Endothelial cell of umbilical vein (primary cell): ENCODE results near the gene ZNF79.

Source experiments
- CTCF ChIP-seq, 2 donors: IDR thresholded peaks; 1 replicate in 1 of 2; 2 replicates in 1 of 2; pipeline ENCODE4 v1.5.1; 2011; ENCODE audit warnings: low read length in 2 of 2, mild to moderate bottlenecking in 2 of 2, moderate library complexity in 2 of 2, control low read depth in 1 of 2, inconsistent platforms in 1 of 2, low read depth in 1 of 2; ENCODE audit not compliant: insufficient read depth in 1 of 2; ENCODE audit errors: extremely low read depth in 1 of 2
- EZH2 ChIP-seq: IDR thresholded peaks from 2 replicates; pipeline ENCODE4 v1.6.1; 2012; ENCODE audit warnings: borderline replicate concordance, low read depth, mild to moderate bottlenecking, moderate library complexity, low read length, inconsistent platforms; ENCODE audit not compliant: severe bottlenecking
- JUN ChIP-seq: IDR thresholded peaks from 2 replicates; pipeline ENCODE4 v1.6.1; 2011; ENCODE audit warnings: borderline replicate concordance, low read depth; ENCODE audit not compliant: insufficient read length, insufficient read depth
- MAX ChIP-seq: IDR thresholded peaks from 2 replicates; pipeline ENCODE4 v1.6.1; 2011; ENCODE audit not compliant: insufficient read depth, insufficient read length
- MYC ChIP-seq: IDR thresholded peaks from one replicate; pipeline ENCODE4 v1.6.1; 2011; ENCODE audit warnings: mild to moderate bottlenecking, low read depth, low read length
- POLR2A ChIP-seq: IDR thresholded peaks from 2 replicates; pipeline ENCODE4 v1.6.1; 2012; ENCODE audit warnings: low read depth, mild to moderate bottlenecking, control low read depth, low read length
- POLR2AphosphoS5 ChIP-seq: IDR thresholded peaks from 2 replicates; pipeline ENCODE4 v1.6.1; 2012; ENCODE audit warnings: low read depth, mild to moderate bottlenecking, control low read depth, low read length, moderate library complexity; ENCODE audit not compliant: insufficient read depth

- TF ChIP-seq CTCF (IDR thresholded peaks at IDR 0.05; ENCODE audit: extremely low read depth in 1 of 2, insufficient read depth in 1 of 2, low read depth in 1 of 2, low read length in 2 of 2) (no peak), EZH2 (no peak), POLR2A (no peak), MAX (no peak), POLR2AphosphoS5 (no peak), JUN (no peak), MYC (no peak)
Observed at GRCh38 chr9:127494304-127494702, 70.1 kb downstream of the ZNF79 start.
